ENCODE results near the gene MRPL21.

The MRPL21 gene

GRCh38 chr11:68855205-68855981 lies 48.2 kb downstream of the MRPL21 start:
- no peak overlapping the region for H3K18ac ChIP-seq (ENCODE audit: low read length)
- no peaks in the 10 kb centered on the region for H3K79me1 ChIP-seq (ENCODE audit: low read length)
- WGBS (ENCODE audit: extremely low coverage, insufficient coverage, insufficient read length), result no CpG with 5 or more reads among the region's 62 CpGs
- peaks cover 3 to 7% of the 10 kb centered on the region in 2 experiments for H3K4me1 ChIP-seq (ENCODE audit: control insufficient read depth in 1 of 2, insufficient read depth in 2 of 2, low read length in 2 of 2)
- H3K4ac ChIP-seq (ENCODE audit: low read depth, low read length), result no peak overlapping the region
- H2BK12ac ChIP-seq (ENCODE audit: low read length), result no peak overlapping the region
- no peak overlapping the region for H3K9ac ChIP-seq (ENCODE audit: low read length)
- peaks cover 12% of the 10 kb centered on the region for H3K27me3 ChIP-seq (ENCODE audit: insufficient read depth, low read length)
- H3K23ac ChIP-seq (ENCODE audit: low read length), result no peak overlapping the region
- H4K8ac ChIP-seq (ENCODE audit: low read depth, low read length), result peak overlapping the region; percentile 8
- H3K9me3 ChIP-seq (ENCODE audit: insufficient read depth, low read depth, low read length), result no peaks in the 10 kb centered on the region
- H4K91ac ChIP-seq (ENCODE audit: low read depth, low read length), result no peak overlapping the region
- H4K12ac ChIP-seq (ENCODE audit: low read depth, low read length), result no peak overlapping the region
- no peak overlapping the region for H3K14ac ChIP-seq (ENCODE audit: low read length)
- no peak overlapping the region for H2AK5ac ChIP-seq (ENCODE audit: low read length)
- H3K4me2 ChIP-seq (ENCODE audit: low read length), result peak overlapping the region; percentile 75
- no peak overlapping the region for H2BK5ac ChIP-seq (ENCODE audit: low read depth, low read length, poor library complexity)
- peak in 1 of 2 donors; percentile 63 for DNase-seq
- H3K4me3 ChIP-seq (ENCODE audit: low read depth, low read length), result peak overlapping the region; percentile 55
- no peak overlapping the region for H2BK120ac ChIP-seq (ENCODE audit: insufficient read depth, low read length, poor library complexity)
- H3K36me3 ChIP-seq (ENCODE audit: control insufficient read depth in 1 of 2, insufficient read depth in 2 of 2, low read length in 2 of 2), result no peaks in the 10 kb centered on the region
- no peaks in the 10 kb centered on the region for H3K79me2 ChIP-seq (ENCODE audit: control insufficient read depth, insufficient read depth, low read length, poor library complexity)
- peak overlapping the region; percentile 56 for H2AFZ ChIP-seq (ENCODE audit: insufficient read depth, low read length, poor library complexity)
- no peak overlapping the region for H3K27ac ChIP-seq (ENCODE audit: low read depth, low read length)

- Histone ChIP-seq H3K36me3 (ENCODE audit: control insufficient read depth in 1 of 2, insufficient read depth in 2 of 2, low read length in 2 of 2) (no peaks in the 10 kb centered on the region), H3K4me1 (ENCODE audit: control insufficient read depth in 1 of 2, insufficient read depth in 2 of 2, low read length in 2 of 2) (peaks cover 3 to 7% of the 10 kb centered on the region in 2 experiments), H2AFZ (ENCODE audit: insufficient read depth, low read length, poor library complexity) (no peak overlapping the region), H2BK120ac (ENCODE audit: insufficient read depth, low read length, poor library complexity) (no peak overlapping the region), H3K4me3 (ENCODE audit: low read depth, low read length) (no peak overlapping the region), H4K12ac (ENCODE audit: low read depth, low read length) (no peak overlapping the region), H2BK12ac (ENCODE audit: low read length) (no peak overlapping the region), H3K9ac (ENCODE audit: low read length) (no peak overlapping the region), H3K14ac (ENCODE audit: low read length) (no peak overlapping the region), H4K8ac (ENCODE audit: low read depth, low read length) (no peak overlapping the region), H3K27ac (ENCODE audit: low read depth, low read length) (no peak overlapping the region), H3K4ac (ENCODE audit: low read depth, low read length) (no peak overlapping the region), H2AK5ac (ENCODE audit: low read length) (no peak overlapping the region), H4K91ac (ENCODE audit: low read depth, low read length) (no peak overlapping the region), H3K18ac (ENCODE audit: low read length) (no peak overlapping the region), H3K4me2 (ENCODE audit: low read length) (peak overlapping the region; percentile 75), H3K9me3 (ENCODE audit: insufficient read depth, low read depth, low read length) (no peaks in the 10 kb centered on the region), H3K27me3 (ENCODE audit: insufficient read depth, low read length) (peaks cover 12% of the 10 kb centered on the region), H3K79me2 (ENCODE audit: control insufficient read depth, insufficient read depth, low read length, poor library complexity) (no peaks in the 10 kb centered on the region), H2BK5ac (ENCODE audit: low read depth, low read length, poor library complexity) (no peak overlapping the region), H3K79me1 (ENCODE audit: low read length) (no peaks in the 10 kb centered on the region), H3K23ac (ENCODE audit: low read length) (no peak overlapping the region)
- no peak for DNase-seq
- no CpG with 5 or more reads among the region's 42 CpGs for WGBS (ENCODE audit: extremely low coverage, insufficient coverage, insufficient read length)
Observed at GRCh38 chr11:68854273-68854958, 49.2 kb downstream of the MRPL21 start.

GRCh38 chr11:68852628-68853027 lies 51.0 kb downstream of the MRPL21 start:
- Histone ChIP-seq H3K36me3 (ENCODE audit: control insufficient read depth in 1 of 2, insufficient read depth in 2 of 2, low read length in 2 of 2) (no peaks in the 10 kb centered on the region), H3K9ac (ENCODE audit: low read length) (no peak overlapping the region), H3K79me1 (ENCODE audit: low read length) (no peaks in the 10 kb centered on the region), H2BK120ac (ENCODE audit: insufficient read depth, low read length, poor library complexity) (no peak overlapping the region), H3K4me3 (ENCODE audit: low read depth, low read length) (no peak overlapping the region), H3K23ac (ENCODE audit: low read length) (no peak overlapping the region), H3K79me2 (ENCODE audit: control insufficient read depth, insufficient read depth, low read length, poor library complexity) (no peaks in the 10 kb centered on the region), H2AFZ (ENCODE audit: insufficient read depth, low read length, poor library complexity) (no peak overlapping the region), H3K27me3 (ENCODE audit: insufficient read depth, low read length) (peaks cover 12% of the 10 kb centered on the region), H2AK5ac (ENCODE audit: low read length) (no peak overlapping the region), H4K91ac (ENCODE audit: low read depth, low read length) (no peak overlapping the region), H4K8ac (ENCODE audit: low read depth, low read length) (no peak overlapping the region), H3K18ac (ENCODE audit: low read length) (no peak overlapping the region), H3K4ac (ENCODE audit: low read depth, low read length) (no peak overlapping the region), H3K14ac (ENCODE audit: low read length) (no peak overlapping the region), H2BK12ac (ENCODE audit: low read length) (no peak overlapping the region), H3K4me2 (ENCODE audit: low read length) (no peak overlapping the region), H2BK5ac (ENCODE audit: low read depth, low read length, poor library complexity) (no peak overlapping the region), H3K4me1 (ENCODE audit: control insufficient read depth in 1 of 2, insufficient read depth in 2 of 2, low read length in 2 of 2) (peaks cover 3 to 7% of the 10 kb centered on the region in 2 experiments), H4K12ac (ENCODE audit: low read depth, low read length) (no peak overlapping the region), H3K9me3 (ENCODE audit: insufficient read depth, low read depth, low read length) (peaks cover 2% of the 10 kb centered on the region), H3K27ac (ENCODE audit: low read depth, low read length) (no peak overlapping the region)
- whole genome bisulfite sequencing (ENCODE audit: extremely low coverage, insufficient coverage, insufficient read length), result no CpG with 5 or more reads among the region's 8 CpGs
- DNase-seq, result no peak

GRCh38 chr11:68848429-68848828 lies 55.2 kb downstream of the MRPL21 start:
- H3K23ac ChIP-seq (ENCODE audit: low read length), result no peak overlapping the region
- no peak overlapping the region for H3K9ac ChIP-seq (ENCODE audit: low read length)
- H2BK12ac ChIP-seq (ENCODE audit: low read length), result no peak overlapping the region
- H3K4me2 ChIP-seq (ENCODE audit: low read length), result no peak overlapping the region
- H4K8ac ChIP-seq (ENCODE audit: low read depth, low read length), result no peak overlapping the region
- no peaks in the 10 kb centered on the region for H3K36me3 ChIP-seq (ENCODE audit: control insufficient read depth in 1 of 2, insufficient read depth in 2 of 2, low read length in 2 of 2)
- H3K9me3 ChIP-seq (ENCODE audit: insufficient read depth, low read depth, low read length), result peaks cover 6% of the 10 kb centered on the region
- H3K18ac ChIP-seq (ENCODE audit: low read length), result no peak overlapping the region
- no peak overlapping the region for H4K91ac ChIP-seq (ENCODE audit: low read depth, low read length)
- H2BK5ac ChIP-seq (ENCODE audit: low read depth, low read length, poor library complexity), result no peak overlapping the region
- H2BK120ac ChIP-seq (ENCODE audit: insufficient read depth, low read length, poor library complexity), result no peak overlapping the region
- no peak overlapping the region for H4K12ac ChIP-seq (ENCODE audit: low read depth, low read length)
- no CpG with 5 or more reads among the region's 15 CpGs for WGBS (ENCODE audit: extremely low coverage, insufficient coverage, insufficient read length)
- no peak for DNase-seq
- no peaks in the 10 kb centered on the region for H3K79me1 ChIP-seq (ENCODE audit: low read length)
- no peak overlapping the region for H3K4ac ChIP-seq (ENCODE audit: low read depth, low read length)
- no peak overlapping the region for H3K27ac ChIP-seq (ENCODE audit: low read depth, low read length)
- peaks cover 8% of the 10 kb centered on the region for H3K27me3 ChIP-seq (ENCODE audit: insufficient read depth, low read length)
- no peak overlapping the region for H2AK5ac ChIP-seq (ENCODE audit: low read length)
- no peak overlapping the region for H3K14ac ChIP-seq (ENCODE audit: low read length)
- no peaks in the 10 kb centered on the region for H3K79me2 ChIP-seq (ENCODE audit: control insufficient read depth, insufficient read depth, low read length, poor library complexity)
- no peak overlapping the region for H2AFZ ChIP-seq (ENCODE audit: insufficient read depth, low read length, poor library complexity)
- peaks cover 0 to 4% of the 10 kb centered on the region in 2 experiments for H3K4me1 ChIP-seq (ENCODE audit: control insufficient read depth in 1 of 2, insufficient read depth in 2 of 2, low read length in 2 of 2)
- H3K4me3 ChIP-seq (ENCODE audit: low read depth, low read length), result peak overlapping the region; percentile 49

Data from trophoblast cell (in vitro differentiated cells and primary cell).